ENCODE data around the gene BRDT.
A peak's percentile ranks its signal among the peaks of the same experiment; 100 is the strongest.

BRDT gene

DNA sequence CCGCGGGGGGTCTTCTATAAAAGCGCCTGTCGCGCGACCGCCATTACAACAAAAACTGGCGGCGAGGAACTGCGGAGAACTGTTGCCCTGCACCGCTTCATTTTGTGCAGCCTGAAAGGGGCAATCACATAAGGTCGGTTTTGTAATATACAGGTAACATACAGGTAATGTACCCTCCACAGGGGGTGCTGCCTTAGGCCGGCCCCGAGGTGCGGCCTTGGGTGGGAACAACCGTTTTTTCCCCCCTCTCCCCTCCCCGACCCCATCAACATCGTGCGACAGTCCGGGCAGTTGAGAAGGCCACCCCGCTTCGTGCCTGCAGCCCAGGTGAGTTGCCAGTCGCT, at the start of gene BRDT:
TSS of gene BRDT (plus strand) at position 46 of the 344 bp plus-strand sequence. CDS start 13,354 bp downstream, outside the sequence.
- DNase-seq = no peak

GRCh38 chr1:91900562-91900961, 48.6 kb upstream of the BRDT start:
- DNase-seq = no peak

DNA sequence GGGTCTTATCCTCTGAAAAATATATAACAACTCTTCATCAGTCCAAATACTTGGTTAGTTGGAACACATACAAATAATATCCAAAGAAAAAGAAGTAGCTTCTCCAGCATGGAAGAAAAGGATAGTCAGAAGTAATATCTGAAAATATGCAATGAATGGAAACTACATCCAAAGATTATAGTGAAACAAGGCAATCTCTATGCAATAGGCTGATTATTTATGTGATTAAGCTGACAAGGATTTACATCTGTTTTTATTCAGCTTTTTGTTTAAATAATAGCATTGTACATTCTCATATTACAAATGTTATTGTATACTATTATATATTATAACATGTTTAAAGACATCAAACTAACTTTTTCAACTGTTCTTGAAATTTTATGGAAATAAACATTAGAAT, 48.0 kb upstream of the BRDT start:
- no peak for DNase-seq

GRCh38 chr1:91912266-91912665, 36.9 kb upstream of the BRDT start:
- DNase-seq = no peak

DNA sequence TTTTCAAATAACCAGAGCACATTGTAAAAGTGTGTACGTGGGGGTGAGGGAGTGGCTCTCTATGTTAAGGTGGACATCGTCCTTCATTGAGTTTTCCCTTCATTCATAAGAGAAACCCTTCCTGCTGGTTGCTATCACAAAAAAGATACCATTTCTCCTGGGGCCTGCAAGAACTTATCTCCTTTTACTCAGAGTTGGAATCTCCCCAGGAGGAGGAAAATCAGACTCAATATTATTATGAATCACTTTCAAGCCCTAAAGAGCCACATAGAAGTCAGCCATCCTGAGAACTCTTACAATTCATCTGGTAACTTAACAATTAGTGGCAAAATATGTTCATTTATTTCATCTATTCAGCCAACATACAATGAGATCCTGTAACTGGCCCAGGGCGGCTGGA, 36.2 kb upstream of the BRDT start:
- no peak for DNase-seq

GRCh38 chr1:91916046-91916445, 33.2 kb upstream of the BRDT start:
- DNase-seq = no peak

- no peak for DNase-seq
Observed at GRCh38 chr1:91916811-91917460, 32.3 kb upstream of the BRDT start.

DNA sequence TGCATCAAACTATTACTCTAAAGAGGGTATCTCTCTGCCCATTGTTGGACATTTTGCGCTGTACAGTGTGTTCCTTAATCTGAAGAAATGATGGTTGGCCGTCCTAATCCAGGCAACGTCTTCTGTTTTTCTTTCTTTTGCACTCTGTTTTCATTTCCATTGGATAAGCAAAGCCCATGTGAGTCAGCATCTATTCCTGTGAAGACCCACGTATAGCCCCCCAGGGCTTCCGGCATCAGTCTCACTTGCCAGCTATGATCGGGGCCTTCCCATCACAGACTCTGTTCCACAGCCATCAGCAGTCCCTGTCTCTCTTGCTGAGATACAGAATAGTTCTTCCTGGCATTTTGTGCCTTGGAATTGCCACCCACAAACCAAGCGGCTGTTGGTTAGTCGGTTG, 29.2 kb upstream of the BRDT start:
- DNase-seq = no peak

DNA sequence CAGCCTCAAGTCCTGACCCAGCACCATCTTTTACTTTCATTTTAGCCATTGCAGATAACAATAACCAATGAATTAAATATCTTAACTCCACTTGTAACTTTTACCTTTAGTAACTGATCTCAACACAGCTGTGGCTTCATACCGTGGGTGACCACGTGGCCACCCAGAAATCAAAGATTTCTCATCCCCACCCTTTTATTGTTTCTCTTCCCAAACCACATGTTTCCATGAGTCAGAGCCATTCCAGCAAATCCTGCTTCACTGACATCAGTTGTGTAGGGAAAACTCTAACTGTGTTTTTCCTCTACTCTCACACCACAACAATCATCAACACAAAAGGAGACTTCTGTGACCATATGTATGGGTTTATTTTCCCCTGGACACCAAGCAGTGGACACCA, 25.1 kb upstream of the BRDT start:
- no peak for DNase-seq

DNA sequence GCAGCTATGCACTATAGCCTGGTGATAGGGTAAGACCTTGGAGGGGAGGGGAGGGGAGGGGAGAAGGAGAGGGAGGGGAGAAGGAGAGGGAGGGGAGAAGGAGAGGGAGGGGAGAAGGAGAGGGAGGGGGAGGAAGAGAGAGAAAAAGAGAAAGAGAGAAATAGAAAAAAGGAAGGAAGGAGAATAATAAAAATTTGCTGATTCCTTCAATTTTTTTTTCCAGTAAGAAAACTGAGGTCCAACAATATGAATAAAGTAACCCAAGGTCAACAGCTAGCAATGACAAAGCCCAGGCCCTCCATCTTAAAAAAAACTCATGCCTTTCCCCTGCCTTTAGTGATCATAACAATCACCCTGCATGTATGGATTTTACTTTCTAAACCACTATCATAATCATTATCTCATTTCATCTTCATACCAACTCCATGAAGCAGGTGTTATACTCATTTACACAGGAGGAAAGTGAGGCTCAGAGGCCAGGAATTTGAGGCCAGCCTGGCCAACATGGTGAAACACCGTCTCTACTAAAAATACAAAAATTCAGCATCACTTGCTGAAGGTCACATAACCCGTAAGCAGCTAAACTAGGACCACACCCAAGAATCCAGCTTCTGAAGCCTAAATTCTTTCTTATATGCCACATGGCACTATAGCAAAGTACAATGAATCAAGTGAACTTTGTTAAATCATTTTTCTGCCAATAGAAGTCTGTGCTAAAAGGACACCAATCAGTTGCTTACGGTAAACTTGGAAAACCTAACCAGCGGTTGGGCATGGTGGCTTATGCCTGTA, 23.4 kb upstream of the BRDT start:
- no peak for DNase-seq

- no peak for DNase-seq
Observed at GRCh38 chr1:91928026-91928425, 21.2 kb upstream of the BRDT start.

DNA sequence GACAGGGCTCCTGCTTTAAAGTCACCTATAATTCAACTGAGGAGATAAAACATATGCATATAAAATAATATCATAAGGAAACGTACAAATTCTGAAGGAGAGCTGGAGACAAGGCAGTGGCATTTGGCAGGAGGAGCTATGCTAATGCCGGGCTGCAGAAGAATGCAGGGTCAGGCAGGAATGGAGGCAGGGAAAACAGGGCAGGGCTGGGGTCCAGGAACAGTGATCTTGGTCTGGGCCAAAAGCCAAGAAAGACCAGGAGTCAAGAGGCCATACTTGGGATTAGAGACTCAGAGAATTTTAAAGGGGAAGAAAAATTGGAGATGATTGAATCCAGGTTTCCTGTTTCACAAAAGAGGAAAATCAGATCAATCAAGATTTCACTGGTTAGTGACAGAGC, 20.0 kb upstream of the BRDT start:
- no peak for DNase-seq

DNA sequence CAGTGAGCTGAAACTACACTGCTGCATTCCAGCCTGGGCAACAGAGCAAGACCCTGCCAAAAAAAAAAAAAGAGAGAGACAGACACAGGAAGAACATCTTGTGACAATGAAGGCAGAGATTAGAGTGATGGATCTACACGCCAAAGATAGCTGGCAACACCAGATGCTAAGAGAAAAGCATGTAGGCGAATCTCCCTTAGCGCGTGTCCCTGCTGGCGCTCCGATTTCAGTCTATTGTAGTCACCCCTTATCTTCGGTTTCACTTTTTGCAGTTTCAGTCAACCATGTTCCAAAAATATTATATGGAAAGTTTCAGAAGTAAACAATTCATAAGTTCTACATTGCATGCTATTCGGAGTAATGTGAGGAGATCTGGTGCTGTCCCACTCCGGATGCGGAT, 11.6 kb upstream of the BRDT start:
- DNase-seq = no peak

DNA sequence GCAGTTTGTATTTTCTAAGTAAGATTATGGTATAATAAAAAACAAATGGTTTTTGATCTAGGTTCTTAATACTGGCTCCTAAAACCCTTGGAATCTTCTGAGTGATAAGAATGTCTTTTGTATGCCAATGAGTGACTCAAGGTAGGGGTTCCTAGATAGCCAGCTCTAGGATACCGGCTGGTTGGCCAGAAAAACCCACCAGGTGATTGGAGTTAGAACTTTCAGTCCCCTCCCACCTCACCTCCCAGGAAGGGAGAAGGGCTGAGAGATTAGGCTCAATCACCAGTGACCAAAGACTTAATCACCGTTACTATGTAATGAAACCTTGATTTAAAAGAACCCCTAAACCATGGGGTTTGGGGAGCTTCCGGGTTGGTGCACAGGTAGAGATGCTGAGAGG, 8.7 kb upstream of the BRDT start:
- no peak for DNase-seq

DNA sequence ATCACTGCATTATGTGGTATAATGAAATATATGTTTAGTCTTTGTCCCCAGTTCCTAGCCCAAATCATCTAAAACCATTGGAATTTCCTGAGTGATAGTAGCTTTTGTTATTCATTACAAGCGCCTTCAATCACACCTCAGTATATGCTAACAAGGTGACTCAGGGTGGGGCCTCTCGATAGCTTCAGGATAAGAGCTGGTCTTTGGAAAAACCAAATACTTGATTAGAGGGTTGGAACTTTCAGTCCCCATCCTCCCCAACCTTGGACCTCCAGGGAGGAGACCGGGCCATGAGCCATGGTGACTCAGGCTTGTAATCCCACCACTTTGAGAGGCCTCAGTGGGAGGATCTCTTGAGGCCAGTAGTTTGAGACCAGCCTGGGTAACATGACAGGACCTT, 5.1 kb upstream of the BRDT start:
- no peak for DNase-seq

- no peak for DNase-seq
Observed at GRCh38 chr1:91948097-91948496, 1.1 kb upstream of the BRDT start.

GRCh38 chr1:91948501-91949355, 473 bp upstream of the BRDT start:
- peak; percentile 25 for DNase-seq

GRCh38 chr1:91952187-91952586, 3.0 kb downstream of the BRDT start:
- DNase-seq = no peak

- DNase-seq = no peak
Observed at GRCh38 chr1:91958926-91959325, 9.7 kb downstream of the BRDT start.

GRCh38 chr1:91968334-91968733, 19.1 kb downstream of the BRDT start:
- DNase-seq = no peak

GRCh38 chr1:91979383-91979782, 30.2 kb downstream of the BRDT start:
- no peak for DNase-seq

DNA sequence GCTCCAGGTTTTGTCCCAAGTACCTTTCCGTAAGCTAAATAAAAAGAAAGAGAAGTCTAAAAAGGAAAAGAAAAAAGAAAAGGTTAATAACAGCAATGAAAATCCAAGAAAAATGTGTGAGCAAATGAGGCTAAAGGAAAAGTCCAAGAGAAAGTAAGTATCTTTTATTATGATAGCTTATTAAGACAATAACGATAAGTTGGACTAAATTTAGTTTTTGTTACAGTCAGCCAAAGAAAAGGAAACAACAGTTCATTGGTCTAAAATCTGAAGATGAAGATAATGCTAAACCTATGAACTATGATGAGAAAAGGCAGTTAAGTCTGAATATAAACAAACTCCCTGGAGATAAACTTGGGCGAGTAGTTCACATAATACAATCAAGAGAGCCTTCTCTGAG, 31.5 kb downstream of the BRDT start:
- no peak for DNase-seq

- DNase-seq = no peak
Observed at GRCh38 chr1:91981996-91982609, 32.9 kb downstream of the BRDT start.

Data from activated CD4-positive, alpha-beta T cell treated with anti-CD3 and anti-CD28 coated beads for 48 hours (primary cell).